ENCODE measurements around the gene CMTR1.

DNA sequence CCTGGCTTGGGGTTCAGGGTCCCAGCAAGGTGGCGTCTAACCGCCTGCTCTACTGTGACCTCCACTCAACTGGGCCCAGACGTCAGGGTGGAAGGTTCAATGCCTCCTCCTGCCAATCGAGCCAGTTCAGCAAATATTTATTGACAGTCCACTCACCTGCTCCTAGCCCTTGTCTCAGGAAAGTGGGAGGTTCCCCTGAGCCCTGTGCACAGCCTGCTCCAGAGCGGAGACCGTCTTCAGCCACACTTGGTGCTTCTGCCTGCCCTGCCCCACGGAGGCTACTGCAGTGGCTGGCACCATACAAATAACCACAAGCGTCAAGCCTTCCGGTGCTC is 60.6 kb downstream of the CMTR1 start:
- TF ChIP-seq POLR2A (IDR thresholded peaks at IDR 0.05) = no peak
- TF ChIP-seq, protein P1, sequence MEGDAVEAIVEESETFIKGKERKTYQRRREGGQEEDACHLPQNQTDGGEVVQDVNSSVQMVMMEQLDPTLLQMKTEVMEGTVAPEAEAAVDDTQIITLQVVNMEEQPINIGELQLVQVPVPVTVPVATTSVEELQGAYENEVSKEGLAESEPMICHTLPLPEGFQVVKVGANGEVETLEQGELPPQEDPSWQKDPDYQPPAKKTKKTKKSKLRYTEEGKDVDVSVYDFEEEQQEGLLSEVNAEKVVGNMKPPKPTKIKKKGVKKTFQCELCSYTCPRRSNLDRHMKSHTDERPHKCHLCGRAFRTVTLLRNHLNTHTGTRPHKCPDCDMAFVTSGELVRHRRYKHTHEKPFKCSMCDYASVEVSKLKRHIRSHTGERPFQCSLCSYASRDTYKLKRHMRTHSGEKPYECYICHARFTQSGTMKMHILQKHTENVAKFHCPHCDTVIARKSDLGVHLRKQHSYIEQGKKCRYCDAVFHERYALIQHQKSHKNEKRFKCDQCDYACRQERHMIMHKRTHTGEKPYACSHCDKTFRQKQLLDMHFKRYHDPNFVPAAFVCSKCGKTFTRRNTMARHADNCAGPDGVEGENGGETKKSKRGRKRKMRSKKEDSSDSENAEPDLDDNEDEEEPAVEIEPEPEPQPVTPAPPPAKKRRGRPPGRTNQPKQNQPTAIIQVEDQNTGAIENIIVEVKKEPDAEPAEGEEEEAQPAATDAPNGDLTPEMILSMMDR (IDR thresholded peaks at IDR 0.05) = no peak
